ENCODE measurements around the gene KCNJ15.
"Not testable (repeated sequence)": the region's sequence is repeated elsewhere in the genome, so short reads cannot be mapped to it uniquely, and the experiment has no call there.

Gene KCNJ15

GRCh38 chr21:38256599-38257302 lies at the start of gene KCNJ15:
KCNJ15 (plus strand) TSS chr21:38256991; CDS start chr21:38299262, 42,271 bp downstream.
- no peak for DNase-seq (ENCODE audit: insufficient read length, low spot score)
- no peak for FAIRE-seq

- DNase-seq (ENCODE audit: insufficient read length, low spot score) (no peak), FAIRE-seq (no peak)
Observed at GRCh38 chr21:38208118-38208517, 48.7 kb upstream of the KCNJ15 start.

- FAIRE-seq (no peak), DNase-seq (ENCODE audit: insufficient read length, low spot score) (no peak)
Observed at GRCh38 chr21:38211321-38211720, 45.5 kb upstream of the KCNJ15 start.

GRCh38 chr21:38212706-38213105 lies 44.1 kb upstream of the KCNJ15 start:
- FAIRE-seq, result no peak

GRCh38 chr21:38219049-38219628 lies 37.7 kb upstream of the KCNJ15 start:
- FAIRE-seq, result no peak
- DNase-seq (ENCODE audit: insufficient read length, low spot score), result peak; percentile 52

More at GRCh38 chr21:38212706-38213105, 44.1 kb upstream of the KCNJ15 start:
- DNase-seq (ENCODE audit: insufficient read length, low spot score), result no peak

GRCh38 chr21:38220270-38220737 lies 36.5 kb upstream of the KCNJ15 start:
- DNase-seq (ENCODE audit: insufficient read length, low spot score) (no peak), FAIRE-seq (no peak)

GRCh38 chr21:38221594-38221993 lies 35.2 kb upstream of the KCNJ15 start:
- FAIRE-seq, result no peak
- no peak for DNase-seq (ENCODE audit: insufficient read length, low spot score)

GRCh38 chr21:38223893-38224540 lies 32.8 kb upstream of the KCNJ15 start:
- DNase-seq (ENCODE audit: insufficient read length, low spot score) (no peak), FAIRE-seq (no peak)

- no peak for FAIRE-seq
- no peak for DNase-seq (ENCODE audit: insufficient read length, low spot score)
Observed at GRCh38 chr21:38227401-38227800, 29.4 kb upstream of the KCNJ15 start.

GRCh38 chr21:38228115-38228514 lies 28.7 kb upstream of the KCNJ15 start:
- DNase-seq (ENCODE audit: insufficient read length, low spot score), result no peak
- FAIRE-seq, result no peak

- FAIRE-seq, result no peak
- DNase-seq (ENCODE audit: insufficient read length, low spot score), result no peak
Observed at GRCh38 chr21:38228537-38228936, 28.3 kb upstream of the KCNJ15 start.

- DNase-seq (ENCODE audit: insufficient read length, low spot score) (no peak), FAIRE-seq (no peak)
Observed at GRCh38 chr21:38229260-38229877, 27.4 kb upstream of the KCNJ15 start.

- FAIRE-seq, result no peak
- no peak for DNase-seq (ENCODE audit: insufficient read length, low spot score)
Observed at GRCh38 chr21:38234395-38235142, 22.2 kb upstream of the KCNJ15 start.

GRCh38 chr21:38235251-38235650 lies 21.5 kb upstream of the KCNJ15 start:
- FAIRE-seq; DNase-seq (ENCODE audit: insufficient read length, low spot score): not testable (repeated sequence)

- DNase-seq (ENCODE audit: insufficient read length, low spot score) (no peak), FAIRE-seq (no peak)
Observed at GRCh38 chr21:38236232-38236631, 20.6 kb upstream of the KCNJ15 start.

GRCh38 chr21:38239672-38240071 lies 17.1 kb upstream of the KCNJ15 start:
- FAIRE-seq, result no peak

GRCh38 chr21:38240129-38240528 lies 16.7 kb upstream of the KCNJ15 start:
- FAIRE-seq, result no peak
- no peak for DNase-seq (ENCODE audit: insufficient read length, low spot score)

More at GRCh38 chr21:38239672-38240071, 17.1 kb upstream of the KCNJ15 start:
- DNase-seq (ENCODE audit: insufficient read length, low spot score), result no peak

- FAIRE-seq (no peak), DNase-seq (ENCODE audit: insufficient read length, low spot score) (no peak)
Observed at GRCh38 chr21:38241029-38241740, 15.6 kb upstream of the KCNJ15 start.

GRCh38 chr21:38242061-38242460 lies 14.7 kb upstream of the KCNJ15 start:
- DNase-seq (ENCODE audit: insufficient read length, low spot score) (no peak), FAIRE-seq (no peak)
